ENCODE results near the gene MICU1.
"Not testable (repeated sequence)": the region's sequence is repeated elsewhere in the genome, so short reads cannot be mapped to it uniquely, and the experiment has no call there.

Gene MICU1

DNA sequence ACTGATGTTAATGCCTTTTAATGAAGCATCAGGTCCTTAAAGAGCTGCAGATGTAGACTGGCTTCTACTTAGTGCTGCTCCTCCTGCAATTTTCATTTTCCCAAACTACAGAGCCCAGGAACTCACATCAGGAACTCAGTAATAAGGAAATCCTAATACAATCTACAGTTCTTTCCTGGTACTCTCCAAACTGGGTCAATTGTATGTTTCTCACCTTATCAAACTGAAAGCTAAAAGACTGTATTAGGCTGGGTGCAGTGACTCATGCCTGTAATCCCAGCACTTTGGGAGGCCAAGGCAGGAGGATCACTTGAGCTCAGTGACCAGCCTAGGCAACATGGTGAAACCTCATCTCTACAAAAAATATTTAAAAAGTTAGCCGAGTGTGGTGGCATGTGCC, 216.7 kb downstream of the MICU1 start:
- Mint-ChIP-seq H3K27ac (no peak overlapping the region), H3K27me3 (no peaks in the 10 kb centered on the region), H3K36me3 (no peaks in the 10 kb centered on the region), H3K4me1 (no peaks in the 10 kb centered on the region), H3K4me3 (no peak overlapping the region), H3K9me3 (no peaks in the 10 kb centered on the region)
- no peak for DNase-seq
- CTCF ChIA-PET, result no interaction called here

DNA sequence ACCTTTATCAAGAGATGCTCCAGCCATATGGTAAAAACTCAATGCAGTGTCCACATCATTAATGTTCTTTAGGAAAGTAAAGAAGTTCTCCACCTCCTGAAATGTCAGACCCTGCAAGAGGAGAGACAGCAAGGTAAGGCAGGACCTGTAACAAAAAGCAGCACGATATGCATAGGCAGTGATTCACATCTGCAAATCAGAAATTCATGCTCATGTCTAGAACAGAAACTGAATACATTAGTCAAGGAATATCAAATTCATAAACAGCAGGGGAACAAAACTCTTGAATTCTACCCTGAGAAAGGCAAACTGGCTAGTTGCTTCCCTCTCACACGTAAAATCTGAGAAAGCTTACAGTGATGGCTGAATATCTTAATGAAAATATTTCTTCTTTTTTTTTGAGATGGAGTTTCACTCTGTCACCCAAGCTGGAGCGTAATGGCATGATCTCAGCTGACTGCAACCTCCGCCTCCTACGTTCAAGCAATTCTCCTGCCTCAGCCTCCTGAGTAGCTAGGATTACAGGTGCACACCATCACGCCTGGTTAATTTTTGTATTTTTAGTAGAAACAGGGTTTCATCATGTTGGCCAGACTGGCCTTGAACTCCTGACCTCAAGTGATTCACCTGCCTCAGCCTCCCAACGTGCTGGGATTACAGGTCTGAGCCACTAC, 217.8 kb downstream of the MICU1 start:
- no peak overlapping the region for H3K27ac Mint-ChIP-seq

DNA sequence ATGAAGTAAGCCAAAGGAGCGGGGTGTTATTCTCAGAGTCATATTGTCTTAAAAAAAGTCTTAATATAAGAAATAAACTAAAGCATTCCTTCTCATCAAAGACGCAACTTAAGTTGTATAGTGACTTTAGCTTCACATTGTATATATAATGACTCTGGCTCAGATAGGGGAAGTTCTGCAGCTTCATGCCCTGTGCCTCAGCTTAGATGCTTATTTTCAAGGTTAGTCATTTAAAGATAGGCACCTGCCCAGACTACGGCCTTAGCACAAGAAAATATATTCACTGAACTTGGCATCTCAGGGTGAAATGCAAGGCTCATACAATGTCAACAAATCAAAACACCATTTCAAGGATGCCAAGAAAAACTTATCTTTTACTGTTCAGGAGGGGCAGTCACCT, 218.4 kb downstream of the MICU1 start:
- no peak overlapping the region for H3K4me3 Mint-ChIP-seq
- CTCF ChIA-PET, result no interaction called here
- H3K27me3 Mint-ChIP-seq, result no peaks in the 10 kb centered on the region
- H3K9me3 Mint-ChIP-seq, result no peaks in the 10 kb centered on the region
- no peaks in the 10 kb centered on the region for H3K4me1 Mint-ChIP-seq
- no peak overlapping the region for H3K27ac Mint-ChIP-seq
- no peak for DNase-seq
- H3K36me3 Mint-ChIP-seq, result peaks cover under 1% of the 10 kb centered on the region

More for the DNA sequence above, 217.8 kb downstream of the MICU1 start:
- H3K9me3 Mint-ChIP-seq, result no peaks in the 10 kb centered on the region
- no peak overlapping the region for H3K4me3 Mint-ChIP-seq
- CTCF ChIA-PET, result no interaction called here
- no peaks in the 10 kb centered on the region for H3K36me3 Mint-ChIP-seq
- no peak for DNase-seq
- H3K4me1 Mint-ChIP-seq, result no peaks in the 10 kb centered on the region
- no peaks in the 10 kb centered on the region for H3K27me3 Mint-ChIP-seq

DNA sequence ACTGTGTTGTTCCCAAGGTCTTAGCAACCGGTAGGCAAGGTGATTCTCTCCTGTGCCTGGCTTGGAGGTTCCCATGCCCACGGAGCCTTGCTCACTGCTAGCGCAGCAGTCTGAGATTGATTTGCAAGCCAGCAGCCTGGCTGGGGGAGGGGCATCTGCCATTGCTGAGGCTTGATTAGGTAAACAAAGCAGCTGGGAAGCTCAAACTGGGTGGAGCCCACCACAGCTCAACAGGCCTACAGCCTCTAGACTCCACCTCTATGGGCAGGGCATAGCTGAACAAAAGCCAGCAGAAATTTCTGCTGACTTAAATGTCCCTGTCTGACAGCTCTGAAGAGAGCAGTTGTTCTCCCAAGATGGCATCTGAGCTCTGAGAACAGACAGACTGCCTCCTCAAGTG, 230.3 kb downstream of the MICU1 start:
- H3K9me3 Mint-ChIP-seq, DNase-seq, H3K4me1 Mint-ChIP-seq, H3K4me3 Mint-ChIP-seq, H3K27me3 Mint-ChIP-seq, H3K27ac Mint-ChIP-seq, H3K36me3 Mint-ChIP-seq, CTCF ChIA-PET: not testable (repeated sequence)

DNA sequence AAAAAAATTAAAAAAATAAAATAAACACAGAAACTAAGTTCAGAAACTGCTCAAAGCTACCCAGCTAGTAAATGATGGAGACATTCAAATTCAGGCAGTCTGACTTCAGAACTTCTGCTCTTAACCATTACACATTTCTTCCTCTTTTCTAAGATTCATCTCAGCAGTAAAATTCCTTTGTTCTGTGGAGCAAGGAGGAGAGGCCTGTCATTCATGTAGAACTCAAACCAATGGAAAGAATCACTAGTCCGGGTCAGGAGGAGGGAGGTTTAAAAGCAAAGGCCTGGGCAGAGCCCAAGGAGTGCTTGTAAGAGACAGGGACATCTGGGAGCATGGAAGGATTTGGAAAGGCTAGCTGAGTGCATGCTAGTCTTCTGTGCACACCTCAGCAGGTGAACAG, 233.3 kb downstream of the MICU1 start:
- Mint-ChIP-seq H3K27me3 (no peaks in the 10 kb centered on the region), H3K9me3 (no peaks in the 10 kb centered on the region), H3K4me1 (no peaks in the 10 kb centered on the region), H3K4me3 (no peak overlapping the region), H3K36me3 (no peaks in the 10 kb centered on the region), H3K27ac (no peak overlapping the region)
- no peak for DNase-seq
- CTCF ChIA-PET, result interaction anchor here (1.5 kb wide), 1 partner anchor 13 kb away, joined by 3 read pairs; no protein-coding TSS in a partner anchor

DNA sequence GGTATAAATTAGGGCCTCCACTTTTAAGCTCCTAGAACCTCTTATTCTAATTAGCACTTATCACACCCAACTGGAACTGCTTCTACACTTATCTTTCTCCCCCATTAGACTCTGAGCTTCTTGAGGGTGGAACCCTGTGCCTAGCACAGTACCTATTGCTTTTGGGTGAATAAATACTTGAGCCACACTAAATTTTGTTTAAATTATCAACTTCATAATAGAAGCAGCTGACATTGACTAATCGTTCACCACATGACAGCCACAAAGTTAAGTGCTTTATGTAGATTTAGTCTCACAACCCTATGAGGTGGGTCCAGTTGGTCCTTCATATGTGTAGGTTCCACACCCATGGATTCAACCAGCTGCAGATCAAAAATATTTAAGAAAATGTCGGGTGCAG, 235.1 kb downstream of the MICU1 start:
- no peaks in the 10 kb centered on the region for H3K9me3 Mint-ChIP-seq
- CTCF ChIA-PET, result no interaction called here
- H3K27me3 Mint-ChIP-seq, result no peaks in the 10 kb centered on the region
- no peak for DNase-seq
- no peak overlapping the region for H3K4me3 Mint-ChIP-seq
- H3K27ac Mint-ChIP-seq, result no peak overlapping the region
- no peaks in the 10 kb centered on the region for H3K36me3 Mint-ChIP-seq
- no peaks in the 10 kb centered on the region for H3K4me1 Mint-ChIP-seq

DNA sequence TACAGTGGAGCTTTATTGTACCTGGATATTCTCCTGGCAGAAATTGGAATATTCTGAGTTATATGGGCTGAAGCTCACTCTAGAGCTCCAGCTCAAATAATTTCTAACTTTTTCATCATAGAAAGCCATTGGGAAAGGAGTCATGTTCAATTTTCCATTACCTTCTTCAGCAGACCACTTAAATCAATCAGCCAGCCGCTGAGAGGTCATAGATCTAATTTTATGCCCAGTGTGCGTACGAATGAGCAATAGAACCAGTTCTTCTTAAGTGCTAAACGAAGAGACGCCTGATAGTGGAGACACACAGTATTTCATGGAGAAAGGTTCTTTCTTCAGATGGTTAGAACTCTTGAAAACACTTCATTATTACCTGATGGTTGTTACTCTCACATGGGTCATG, 236.2 kb downstream of the MICU1 start:
- DNase-seq, result no peak
- no peak overlapping the region for H3K27ac Mint-ChIP-seq
- no peaks in the 10 kb centered on the region for H3K9me3 Mint-ChIP-seq
- CTCF ChIA-PET, result no interaction called here
- no peaks in the 10 kb centered on the region for H3K27me3 Mint-ChIP-seq
- H3K4me1 Mint-ChIP-seq, result no peaks in the 10 kb centered on the region
- H3K36me3 Mint-ChIP-seq, result no peaks in the 10 kb centered on the region
- no peak overlapping the region for H3K4me3 Mint-ChIP-seq

DNA sequence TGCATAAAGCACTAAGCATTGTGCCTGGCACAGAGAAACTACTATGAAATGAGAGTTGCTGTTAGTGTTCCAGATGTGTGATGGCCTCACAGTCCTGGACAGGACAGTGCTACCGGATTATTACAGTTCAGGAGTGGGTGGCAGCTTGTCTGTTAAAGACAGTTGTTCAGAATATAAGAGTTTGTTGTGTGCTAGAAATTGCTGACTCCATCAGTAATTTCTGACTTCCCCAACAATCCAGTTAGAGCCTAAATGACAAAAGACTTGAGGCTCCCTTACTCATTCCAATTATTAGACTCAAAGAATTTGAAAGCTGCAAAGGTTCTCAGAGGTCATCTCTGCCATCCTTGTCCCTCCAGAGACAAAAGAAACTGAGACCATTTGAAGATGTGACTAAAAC, 236.9 kb downstream of the MICU1 start:
- H3K4me1 Mint-ChIP-seq, result no peaks in the 10 kb centered on the region
- no peak overlapping the region for H3K27ac Mint-ChIP-seq
- CTCF ChIA-PET, result interaction anchor here (0.6 kb wide), 1 partner anchor 269 kb away, joined by 3 read pairs; no protein-coding TSS in a partner anchor
- no peaks in the 10 kb centered on the region for H3K27me3 Mint-ChIP-seq
- no peak for DNase-seq
- no peaks in the 10 kb centered on the region for H3K9me3 Mint-ChIP-seq
- no peak overlapping the region for H3K4me3 Mint-ChIP-seq
- no peaks in the 10 kb centered on the region for H3K36me3 Mint-ChIP-seq

DNA sequence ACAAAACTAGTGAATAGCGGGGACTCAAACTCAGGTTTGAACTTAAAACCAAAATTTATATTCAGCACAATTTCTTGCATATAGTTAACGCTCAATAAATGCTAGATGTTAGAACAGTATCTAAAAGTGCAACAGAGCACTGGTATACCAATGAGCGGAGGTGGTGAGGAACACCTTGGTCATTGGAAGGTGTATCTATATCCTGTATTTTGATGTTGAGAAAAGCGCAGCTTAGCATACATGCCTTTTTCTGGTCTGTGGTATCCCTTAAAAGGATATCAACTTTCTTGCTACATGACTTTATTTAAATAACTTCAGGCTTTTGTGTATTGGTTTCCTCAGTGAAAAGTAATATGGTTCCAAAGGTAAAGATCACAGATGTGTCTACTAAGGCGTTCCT, 237.8 kb downstream of the MICU1 start:
- Mint-ChIP-seq H3K4me1 (no peaks in the 10 kb centered on the region), H3K27ac (no peak overlapping the region), H3K4me3 (no peak overlapping the region), H3K36me3 (no peaks in the 10 kb centered on the region), H3K27me3 (no peaks in the 10 kb centered on the region), H3K9me3 (no peaks in the 10 kb centered on the region)
- DNase-seq, result no peak
- CTCF ChIA-PET, result interaction anchor here (1.5 kb wide), 1 partner anchor 24 kb away, joined by 3 read pairs; no protein-coding TSS in a partner anchor

DNA sequence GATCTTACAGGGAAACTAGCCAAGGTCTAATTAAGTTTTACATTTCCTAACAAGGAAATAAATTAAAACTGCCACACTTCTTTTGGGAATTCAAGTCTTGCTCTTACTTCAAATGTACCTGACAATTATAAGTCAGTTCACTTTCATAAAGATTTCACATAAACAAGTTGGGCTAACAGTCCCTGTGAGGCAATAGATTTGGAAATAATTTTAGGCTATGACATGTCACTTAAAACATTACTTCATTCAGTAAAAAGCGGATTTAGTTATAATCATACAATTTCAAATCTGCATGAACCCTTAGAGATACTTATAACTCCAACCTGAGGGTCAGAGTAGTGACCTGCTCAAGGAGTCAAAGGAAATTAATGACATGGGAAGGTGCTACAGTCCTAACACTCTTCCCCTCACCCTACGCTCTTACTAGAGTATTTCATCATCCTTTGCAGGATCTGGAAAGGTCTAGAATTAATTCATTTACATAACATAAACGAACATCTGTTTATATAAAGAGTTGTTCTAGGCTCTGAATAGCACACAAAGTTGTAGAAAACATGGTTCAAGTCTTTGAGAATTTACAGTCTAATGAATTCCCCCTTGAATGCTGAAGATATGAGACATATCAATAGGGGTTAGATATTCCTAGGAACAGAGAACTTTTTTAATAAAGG, 238.8 kb downstream of the MICU1 start:
- CTCF ChIA-PET, result interaction anchor here (1.5 kb wide), 1 partner anchor 23 kb away, joined by 3 read pairs; no protein-coding TSS in a partner anchor
- H3K27me3 Mint-ChIP-seq, result no peaks in the 10 kb centered on the region
- no peaks in the 10 kb centered on the region for H3K36me3 Mint-ChIP-seq
- H3K4me3 Mint-ChIP-seq, result no peak overlapping the region
- no peak for DNase-seq
- no peak overlapping the region for H3K27ac Mint-ChIP-seq
- no peaks in the 10 kb centered on the region for H3K9me3 Mint-ChIP-seq
- H3K4me1 Mint-ChIP-seq, result no peaks in the 10 kb centered on the region

DNA sequence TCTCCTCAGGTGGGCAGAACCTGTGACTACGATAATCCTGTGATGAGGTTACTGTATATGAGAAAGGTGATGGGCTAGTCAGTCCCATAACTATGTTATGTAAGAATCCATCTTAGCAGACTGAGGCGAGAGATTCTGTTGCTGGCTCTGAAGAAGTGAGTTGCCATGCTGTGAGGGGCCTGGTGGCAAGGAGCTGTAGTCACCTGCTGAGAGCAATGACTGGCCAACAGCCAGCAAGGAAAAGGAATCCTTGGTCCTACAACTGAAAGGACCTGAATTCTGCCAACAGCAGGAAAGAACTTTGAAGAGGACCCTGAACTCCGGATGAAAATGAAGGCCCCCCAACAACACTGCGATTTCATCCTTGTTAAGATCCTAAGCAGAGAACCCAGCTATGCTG, 240.2 kb downstream of the MICU1 start:
- H3K4me1 Mint-ChIP-seq, result no peaks in the 10 kb centered on the region
- DNase-seq, result no peak
- no peak overlapping the region for H3K27ac Mint-ChIP-seq
- H3K9me3 Mint-ChIP-seq, result no peaks in the 10 kb centered on the region
- no peak overlapping the region for H3K4me3 Mint-ChIP-seq
- CTCF ChIA-PET, result no interaction called here
- H3K36me3 Mint-ChIP-seq, result no peaks in the 10 kb centered on the region
- no peaks in the 10 kb centered on the region for H3K27me3 Mint-ChIP-seq

DNA sequence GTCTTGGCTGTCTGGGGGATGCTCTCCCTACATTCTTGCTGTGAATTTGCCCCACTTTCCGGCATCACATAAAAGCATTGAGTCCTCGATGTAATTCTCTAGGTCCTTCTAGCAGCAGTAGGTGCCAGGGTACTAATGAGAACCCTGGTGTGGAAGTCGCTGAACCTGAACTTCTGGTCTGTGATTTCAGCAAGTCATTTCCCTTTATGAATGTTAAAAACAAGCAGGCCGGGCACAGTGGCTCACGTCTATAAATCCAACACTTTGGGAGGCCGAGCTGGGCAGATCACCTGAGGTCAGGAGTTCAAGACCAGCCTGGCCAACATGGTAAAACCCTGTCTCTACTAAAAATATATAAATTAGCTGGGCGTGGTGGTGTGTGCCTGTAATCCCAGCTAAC, 240.9 kb downstream of the MICU1 start:
- CTCF ChIA-PET, result interaction anchor here (1.8 kb wide), 1 partner anchor 20 kb away, joined by 4 read pairs; no protein-coding TSS in a partner anchor
- not testable (repeated sequence) for H3K4me1 Mint-ChIP-seq, H3K27me3 Mint-ChIP-seq, H3K4me3 Mint-ChIP-seq, H3K9me3 Mint-ChIP-seq, H3K36me3 Mint-ChIP-seq, H3K27ac Mint-ChIP-seq, DNase-seq

DNA sequence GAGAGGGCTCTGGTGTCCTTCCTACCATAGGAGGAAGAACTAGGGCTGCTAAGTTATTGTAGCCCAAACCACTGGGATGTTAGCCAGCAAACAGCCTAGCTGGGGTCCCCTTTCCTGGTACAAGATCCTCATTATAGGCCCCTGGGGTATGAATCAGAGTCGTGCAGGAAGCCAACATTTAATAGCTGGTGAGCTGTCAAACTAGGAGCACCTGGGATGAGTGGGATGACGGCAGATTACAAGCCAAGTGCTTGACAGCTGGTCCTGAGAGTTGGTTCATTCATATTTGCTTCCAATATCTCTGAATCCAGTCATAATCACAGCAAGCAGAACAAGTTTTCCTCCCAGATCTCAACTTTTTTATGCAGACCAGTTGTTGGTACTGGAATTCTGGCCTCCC, 246.1 kb downstream of the MICU1 start:
- CTCF ChIA-PET, result interaction anchor here (0.8 to 2.1 kb wide), 2 partner anchors 13 to 15 kb away, joined by 3 to 8 read pairs; no protein-coding TSS in a partner anchor
- H3K4me3 Mint-ChIP-seq, result no peak overlapping the region
- no peaks in the 10 kb centered on the region for H3K27me3 Mint-ChIP-seq
- peaks cover 11% of the 10 kb centered on the region for H3K4me1 Mint-ChIP-seq
- no peaks in the 10 kb centered on the region for H3K36me3 Mint-ChIP-seq
- DNase-seq, result no peak
- H3K27ac Mint-ChIP-seq, result no peak overlapping the region
- H3K9me3 Mint-ChIP-seq, result no peaks in the 10 kb centered on the region

DNA sequence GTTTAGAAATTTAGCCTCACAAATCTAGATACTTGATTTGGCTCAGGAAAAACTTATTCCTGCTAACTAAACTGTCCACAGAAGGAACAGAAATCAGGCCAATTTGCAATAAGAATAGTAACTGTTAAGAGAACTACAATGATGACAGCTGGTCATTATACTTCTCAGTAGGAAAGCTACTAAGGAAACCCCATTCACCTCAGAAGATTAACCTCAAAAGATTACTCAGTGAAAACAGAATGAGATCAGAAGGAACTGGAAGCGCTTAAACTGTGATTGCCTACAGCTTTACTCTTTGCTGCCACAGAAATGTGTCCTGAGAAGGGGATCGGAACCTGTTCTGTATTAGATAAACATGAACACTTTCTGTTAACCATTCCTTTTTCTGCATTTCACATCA, 246.8 kb downstream of the MICU1 start:
- DNase-seq, result no peak
- no peak overlapping the region for H3K27ac Mint-ChIP-seq
- H3K36me3 Mint-ChIP-seq, result no peaks in the 10 kb centered on the region
- no peak overlapping the region for H3K4me3 Mint-ChIP-seq
- H3K27me3 Mint-ChIP-seq, result no peaks in the 10 kb centered on the region
- CTCF ChIA-PET, result interaction anchor here (0.8 to 2.1 kb wide), 2 partner anchors 14 kb away, joined by 3 to 8 read pairs; no protein-coding TSS in a partner anchor
- no peaks in the 10 kb centered on the region for H3K9me3 Mint-ChIP-seq
- peaks cover 11% of the 10 kb centered on the region for H3K4me1 Mint-ChIP-seq

DNA sequence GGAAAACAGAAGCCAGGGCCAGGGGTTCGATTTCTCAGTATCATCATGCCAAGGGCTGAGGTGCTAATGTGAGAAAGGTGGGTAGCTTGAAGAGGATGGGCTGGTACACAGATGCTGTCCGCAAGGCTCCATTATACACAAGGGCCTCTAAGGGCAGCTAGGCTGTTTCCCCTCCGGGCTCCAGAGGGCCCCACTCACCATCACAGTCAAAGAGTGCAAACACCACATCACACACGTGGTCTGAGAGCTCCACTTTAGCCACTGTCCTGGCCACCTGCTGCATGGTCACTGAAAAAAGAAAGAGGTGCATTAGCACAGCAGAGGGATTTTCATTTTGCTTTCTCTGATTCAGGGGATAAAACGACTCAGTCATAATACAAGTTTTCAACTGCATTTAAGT, 250.3 kb downstream of the MICU1 start:
- CTCF ChIA-PET, result interaction anchor here (1.4 kb wide), 1 partner anchor 11 kb away, joined by 3 read pairs; no protein-coding TSS in a partner anchor
- Mint-ChIP-seq H3K4me1 (peaks cover 13% of the 10 kb centered on the region), H3K36me3 (no peaks in the 10 kb centered on the region), H3K27me3 (no peaks in the 10 kb centered on the region), H3K4me3 (no peak overlapping the region), H3K27ac (no peak overlapping the region), H3K9me3 (no peaks in the 10 kb centered on the region)
- DNase-seq, result no peak

Measured in activated naive CD4-positive, alpha-beta T cell treated with anti-CD3 and anti-CD28 coated beads, Interleukin-2, amount 10 ng/mL, durations not matched to agents 7 days and 5 days (primary cell).